HepG2 (cell line): ENCODE results near the gene LSM5. TPM values are rescaled to one million over a fixed set of nuclear protein-coding genes. Genes with fewer than 3 reads are reported as not detected.

Experiments
- AHDC1 ChIP-seq: sonication (generic); formaldehyde crosslinking; IDR thresholded peaks from 2 replicates; pipeline ENCODE4 v1.5.1; 2020; ENCODE audit warnings: mild to moderate bottlenecking, missing genetic modification reagents, borderline replicate concordance
- MLXIP ChIP-seq: sonication (generic); formaldehyde crosslinking; IDR thresholded peaks from 2 replicates; pipeline ENCODE4 v1.9.0; 2021; ENCODE audit warnings: missing genetic modification reagents, borderline replicate concordance
- MTA1 ChIP-seq: sonication (generic); formaldehyde crosslinking; IDR thresholded peaks from 2 replicates; pipeline ENCODE4 v1.4.0; 2020; ENCODE audit warnings: missing genetic modification reagents, mild to moderate bottlenecking, borderline replicate concordance
- MZF1 ChIP-seq: sonication (generic); formaldehyde crosslinking; IDR thresholded peaks from 2 replicates; pipeline ENCODE4 v1.8.1; 2023; ENCODE audit warnings: mild to moderate bottlenecking, missing genetic modification reagents, borderline replicate concordance
- RAD21 ChIP-seq: fragments of 450-650 bp; formaldehyde crosslinking; IDR thresholded peaks from 2 replicates; pipeline ENCODE4 v1.5.0; 2020; ENCODE audit warnings: mild to moderate bottlenecking
- SIX1 ChIP-seq: sonication (generic); formaldehyde crosslinking; IDR thresholded peaks from 2 replicates; pipeline ENCODE4 v1.4.0; 2020; ENCODE audit warnings: missing genetic modification reagents, borderline replicate concordance
- SIX4 ChIP-seq: sonication (generic); formaldehyde crosslinking; IDR thresholded peaks from 2 replicates; pipeline ENCODE4 v1.4.0; 2020; ENCODE audit warnings: missing genetic modification reagents
- TRAFD1 ChIP-seq: sonication (generic); formaldehyde crosslinking; IDR thresholded peaks from 2 replicates; pipeline ENCODE4 v1.5.1; 2020; ENCODE audit warnings: missing genetic modification reagents, mild to moderate bottlenecking, borderline replicate concordance
- ZNF549 ChIP-seq: sonication (generic); formaldehyde crosslinking; IDR thresholded peaks from 2 replicates; pipeline ENCODE4 v1.5.0; 2020; ENCODE audit warnings: missing genetic modification reagents
- ZNF841 ChIP-seq: sonication (generic); formaldehyde crosslinking; IDR thresholded peaks from 2 replicates; pipeline ENCODE4 v1.8.1; 2023; ENCODE audit warnings: missing genetic modification reagents, borderline replicate concordance
- polyA plus RNA-seq, 8 experiments: library from polyadenylated mRNA; depleted of rRNA in 3 of 8; stranded (reverse) in 7 of 8; unstranded in 1 of 8; fragments of >200 nt; fragmentation: Illumina TruSeq in 4 of 8; extraction: Trizol in 4 of 8; gene quantifications; 2 replicates each; pipeline versions ENCODE4 v1.2.1 to v1.2.3, GENCODE V29; 2011 to 2016; ENCODE audit warnings: low read depth in 4 of 8, missing spikeins in 1 of 8, mixed read lengths in 1 of 8; ENCODE audit not compliant: insufficient read depth in 1 of 8
- total RNA-seq, 5 experiments: library from RNA; depleted of rRNA; stranded (reverse); fragments of >200 nt; fragmentation: Illumina TruSeq; extraction: Trizol; gene quantifications; 2 replicates each; pipeline ENCODE4 v1.2.3, GENCODE V29; 2016; ENCODE audit warnings: low read depth in 1 of 5
- TF ChIP-seq, protein P1 (sequence below): sonication (generic); formaldehyde crosslinking; IDR thresholded peaks from 2 replicates; pipeline ENCODE4 v1.5.0; 2020; ENCODE audit warnings: missing genetic modification reagents
- TF ChIP-seq, protein P2 (sequence below): sonication (generic); formaldehyde crosslinking; IDR thresholded peaks from 2 replicates; pipeline ENCODE4 v1.8.1; 2022; ENCODE audit warnings: low read depth, mild to moderate bottlenecking, missing genetic modification reagents

Gene LSM5
- total and polyA plus RNA-seq, 2 of the 13 experiments (the other 11 are each of a cell fraction or from before 2014, with no cell fraction given), result 30.3 to 183 TPM

- TF ChIP-seq, protein P1, sequence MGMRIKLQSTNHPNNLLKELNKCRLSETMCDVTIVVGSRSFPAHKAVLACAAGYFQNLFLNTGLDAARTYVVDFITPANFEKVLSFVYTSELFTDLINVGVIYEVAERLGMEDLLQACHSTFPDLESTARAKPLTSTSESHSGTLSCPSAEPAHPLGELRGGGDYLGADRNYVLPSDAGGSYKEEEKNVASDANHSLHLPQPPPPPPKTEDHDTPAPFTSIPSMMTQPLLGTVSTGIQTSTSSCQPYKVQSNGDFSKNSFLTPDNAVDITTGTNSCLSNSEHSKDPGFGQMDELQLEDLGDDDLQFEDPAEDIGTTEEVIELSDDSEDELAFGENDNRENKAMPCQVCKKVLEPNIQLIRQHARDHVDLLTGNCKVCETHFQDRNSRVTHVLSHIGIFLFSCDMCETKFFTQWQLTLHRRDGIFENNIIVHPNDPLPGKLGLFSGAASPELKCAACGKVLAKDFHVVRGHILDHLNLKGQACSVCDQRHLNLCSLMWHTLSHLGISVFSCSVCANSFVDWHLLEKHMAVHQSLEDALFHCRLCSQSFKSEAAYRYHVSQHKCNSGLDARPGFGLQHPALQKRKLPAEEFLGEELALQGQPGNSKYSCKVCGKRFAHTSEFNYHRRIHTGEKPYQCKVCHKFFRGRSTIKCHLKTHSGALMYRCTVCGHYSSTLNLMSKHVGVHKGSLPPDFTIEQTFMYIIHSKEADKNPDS (CRISPR knock-in tag), result 0 out of 2 replicates have a peak, but pooled peaks have one; percentile 37
- TF ChIP-seq MLXIP (CRISPR knock-in tag), result peak; percentile 54; the same call in 1 of the 2 replicates
- TF ChIP-seq TRAFD1, result no peak
- no peak for TF ChIP-seq MZF1 (CRISPR knock-in tag)
- no peak for TF ChIP-seq ZNF549 (CRISPR knock-in tag)
- 0 out of 2 replicates have a peak, but pooled peaks have one; percentile 15 for TF ChIP-seq AHDC1
- TF ChIP-seq, protein P2, sequence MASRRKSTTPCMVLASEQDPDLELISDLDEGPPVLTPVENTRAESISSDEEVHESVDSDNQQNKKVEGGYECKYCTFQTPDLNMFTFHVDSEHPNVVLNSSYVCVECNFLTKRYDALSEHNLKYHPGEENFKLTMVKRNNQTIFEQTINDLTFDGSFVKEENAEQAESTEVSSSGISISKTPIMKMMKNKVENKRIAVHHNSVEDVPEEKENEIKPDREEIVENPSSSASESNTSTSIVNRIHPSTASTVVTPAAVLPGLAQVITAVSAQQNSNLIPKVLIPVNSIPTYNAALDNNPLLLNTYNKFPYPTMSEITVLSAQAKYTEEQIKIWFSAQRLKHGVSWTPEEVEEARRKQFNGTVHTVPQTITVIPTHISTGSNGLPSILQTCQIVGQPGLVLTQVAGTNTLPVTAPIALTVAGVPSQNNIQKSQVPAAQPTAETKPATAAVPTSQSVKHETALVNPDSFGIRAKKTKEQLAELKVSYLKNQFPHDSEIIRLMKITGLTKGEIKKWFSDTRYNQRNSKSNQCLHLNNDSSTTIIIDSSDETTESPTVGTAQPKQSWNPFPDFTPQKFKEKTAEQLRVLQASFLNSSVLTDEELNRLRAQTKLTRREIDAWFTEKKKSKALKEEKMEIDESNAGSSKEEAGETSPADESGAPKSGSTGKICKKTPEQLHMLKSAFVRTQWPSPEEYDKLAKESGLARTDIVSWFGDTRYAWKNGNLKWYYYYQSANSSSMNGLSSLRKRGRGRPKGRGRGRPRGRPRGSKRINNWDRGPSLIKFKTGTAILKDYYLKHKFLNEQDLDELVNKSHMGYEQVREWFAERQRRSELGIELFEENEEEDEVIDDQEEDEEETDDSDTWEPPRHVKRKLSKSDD, result peak; percentile 73
- TF ChIP-seq SIX4, result 0 out of 2 replicates have a peak, but pooled peaks have one; percentile 22
- no peak for TF ChIP-seq RAD21 (CRISPR knock-in tag)
- no peak for TF ChIP-seq ZNF841 (CRISPR knock-in tag)
- TF ChIP-seq MTA1 (CRISPR knock-in tag), result peak; percentile 68; the same call in 1 of the 2 replicates
- TF ChIP-seq SIX1, result peak; percentile 55; the same call in 1 of the 2 replicates
Observed at GRCh38 chr7:32490127-32490796, at the start of gene LSM5 (continued).
